Measurements from ENCODE around the gene MKLN1. TPM values are rescaled to one million over a fixed set of nuclear protein-coding genes. Genes with fewer than 3 reads are reported as not detected.

The MKLN1 gene
- total and polyA plus RNA-seq, 2 of the 13 experiments (the other 11 are each of a cell fraction or from before 2014, with no cell fraction given) = 33.6 to 43.5 TPM

GRCh38 chr7:131352032-131352431 is 24.4 kb downstream of the MKLN1 start:
- H3K36me3 ChIP-seq (replicated peaks in 1 of 2; ENCODE audit: control insufficient read depth in 1 of 2, insufficient read depth in 2 of 2, low read length in 2 of 2) = peaks cover 0 to 3% of the 10 kb centered on the region in 2 experiments; a peak in 3 of 5 replicates
- in situ Hi-C loops (cut with HindIII; ENCODE audit: extremely low pct_ligation_motif_present, low pct_unique_long_range_greater_than_20kb) (no loop called here), intact Hi-C loops (cut with micrococcal nuclease; ENCODE audit: unreplicated experiment) (no loop called here)
- DNase-seq (ENCODE audit: low spot score) (no peak), FAIRE-seq (no peak), ATAC-seq (no peak)
- H4K20me1 ChIP-seq (ENCODE audit: insufficient read depth, low read length) = peaks cover 44% of the 10 kb centered on the region
- no peak overlapping the region for H2AFZ ChIP-seq (ENCODE audit: low read length)
- no peak overlapping the region for H3K4me3 ChIP-seq (replicated peaks in 1 of 3; ENCODE audit: insufficient read depth in 1 of 3, low read depth in 2 of 3, low read length in 3 of 3)
- H3K27ac ChIP-seq (ENCODE audit: extremely low read length, insufficient read depth, low read length) = no peak overlapping the region
- H3K9me3 ChIP-seq (ENCODE audit: low read length) = no peaks in the 10 kb centered on the region
- H3K79me2 ChIP-seq (ENCODE audit: insufficient read depth, low read length) = peaks cover 97% of the 10 kb centered on the region
- no TSS peak for BruUV-seq (replicated peaks)
- CTCF ChIA-PET (ENCODE audit: low intra/inter-chr PET ratio, low total read pairs) = no interaction called here
- H3K4me1 ChIP-seq (ENCODE audit: insufficient read depth, low read length) = no peaks in the 10 kb centered on the region
- no peak for TF ChIP-seq ZFP36L1 (CRISPR knock-in tag; IDR thresholded peaks at IDR 0.05)
- no peak for TF ChIP-seq GATAD2A (CRISPR knock-in tag; IDR thresholded peaks at IDR 0.05)
- no peak for TF ChIP-seq ZNF800 (CRISPR knock-in tag; IDR thresholded peaks at IDR 0.05)
- no peak for TF ChIP-seq ZNF574 (CRISPR knock-in tag; IDR thresholded peaks at IDR 0.05)
- TF ChIP-seq ZNF567 (CRISPR knock-in tag; IDR thresholded peaks at IDR 0.05; ENCODE audit: borderline replicate concordance) = no peak
- TF ChIP-seq ETV6 (CRISPR knock-in tag; conservative IDR thresholded peaks at IDR 0.05) = no peak
- TF ChIP-seq CENPX (CRISPR knock-in tag; IDR thresholded peaks at IDR 0.05) = no peak
- TF ChIP-seq ZNF556 (CRISPR knock-in tag; IDR thresholded peaks at IDR 0.05; ENCODE audit: borderline replicate concordance) = no peak
- TF ChIP-seq CSRNP1 (CRISPR knock-in tag; IDR thresholded peaks at IDR 0.05) = no peak
- TF ChIP-seq HMGA1 (CRISPR knock-in tag; conservative IDR thresholded peaks at IDR 0.05) = no peak
- no peak for TF ChIP-seq ZKSCAN1 (IDR thresholded peaks at IDR 0.05; ENCODE audit: low read length)
- no peak for TF ChIP-seq UBTF (CRISPR knock-in tag; IDR thresholded peaks at IDR 0.05)
- no peak for TF ChIP-seq ZNF761 (CRISPR knock-in tag; conservative IDR thresholded peaks at IDR 0.05)
- no peak for TF ChIP-seq WIZ (CRISPR knock-in tag; IDR thresholded peaks at IDR 0.05)
- TF ChIP-seq ZKSCAN5 (CRISPR knock-in tag; IDR thresholded peaks at IDR 0.05) = no peak
- TF ChIP-seq FOXJ3 (CRISPR knock-in tag; IDR thresholded peaks at IDR 0.05; ENCODE audit: borderline replicate concordance) = no peak
- no peak for TF ChIP-seq GATAD1 (CRISPR knock-in tag; IDR thresholded peaks at IDR 0.05)
- TF ChIP-seq ZNF350 (CRISPR knock-in tag; IDR thresholded peaks at IDR 0.05; ENCODE audit: borderline replicate concordance, low read depth) = no peak
- POLR2A ChIA-PET = no interaction called here
- no peaks in the 10 kb centered on the region for H3K27me3 ChIP-seq (ENCODE audit: control insufficient read depth in 1 of 2, insufficient read depth in 2 of 2, low read length in 2 of 2)
- H3K9ac ChIP-seq (ENCODE audit: insufficient read depth, low read depth, low read length) = no peak overlapping the region
- 90% methylated on average over 2 of the region's 2 CpGs for WGBS (ENCODE audit: low lambda C conversion rate)
- no peak overlapping the region for H3K4me2 ChIP-seq (ENCODE audit: low read depth, low read length)

Data from HepG2 (cell line).